HepG2 (cell line): Measurements from ENCODE around the gene DPP3. TPM values are rescaled to one million over a fixed set of nuclear protein-coding genes. Genes with fewer than 3 reads are reported as not detected.

ENCODE experiments used
- ARHGAP35 ChIP-seq: sonication (generic); formaldehyde crosslinking; IDR thresholded peaks from 2 replicates; pipeline ENCODE4 v1.9.0; 2022; ENCODE audit warnings: mild to moderate bottlenecking, inconsistent platforms, moderate library complexity, missing genetic modification reagents, borderline replicate concordance
- DBP ChIP-seq: sonication (generic); formaldehyde crosslinking; IDR thresholded peaks from 2 replicates; pipeline ENCODE4 v1.4.0; 2020; ENCODE audit warnings: missing genetic modification reagents; ENCODE audit errors: not compliant biosample characterization
- DDIT3 ChIP-seq: sonication (generic); formaldehyde crosslinking; IDR thresholded peaks from 2 replicates; pipeline ENCODE4 v1.4.0; 2020; ENCODE audit warnings: mild to moderate bottlenecking, missing genetic modification reagents
- ETS1 ChIP-seq: sonication (generic); formaldehyde crosslinking; IDR thresholded peaks from 2 replicates; pipeline ENCODE4 v1.4.0; 2020; ENCODE audit warnings: missing genetic modification reagents
- GATAD1 ChIP-seq: IDR thresholded peaks from 2 replicates; pipeline ENCODE4 v1.6.1; 2016; ENCODE audit warnings: missing genetic modification reagents, missing compliant biosample characterization
- HCFC1 ChIP-seq: fragments of 150-350 bp; IDR thresholded peaks from 2 replicates; pipeline ENCODE4 v1.6.1; 2014; ENCODE audit warnings: low read depth, low read length
- HMGXB3 ChIP-seq: sonication (generic); formaldehyde crosslinking; IDR thresholded peaks from 2 replicates; pipeline ENCODE4 v1.4.0; 2020; ENCODE audit warnings: missing genetic modification reagents, borderline replicate concordance
- HOXA9 ChIP-seq: sonication (generic); formaldehyde crosslinking; IDR thresholded peaks from 2 replicates; pipeline ENCODE4 v1.8.1; 2022; ENCODE audit warnings: missing genetic modification reagents, mild to moderate bottlenecking, moderate library complexity, borderline replicate concordance
- IRF9 ChIP-seq: sonication (generic); formaldehyde crosslinking; IDR thresholded peaks from 2 replicates; pipeline ENCODE4 v1.8.0; 2022; ENCODE audit warnings: missing genetic modification reagents, mild to moderate bottlenecking, borderline replicate concordance
- ISL2 ChIP-seq: sonication (generic); formaldehyde crosslinking; IDR thresholded peaks from 2 replicates; pipeline ENCODE4 v1.5.0; 2020; ENCODE audit warnings: missing genetic modification reagents
- RFX1 ChIP-seq: fragments of 450-650 bp; IDR thresholded peaks from 2 replicates; pipeline ENCODE4 v1.6.1; 2017
- RXRB ChIP-seq: IDR thresholded peaks from 2 replicates; pipeline ENCODE4 v1.6.1; 2016; ENCODE audit warnings: borderline replicate concordance, missing genetic modification reagents, missing compliant biosample characterization
- TBL1XR1 ChIP-seq: fragments of 150-350 bp; IDR thresholded peaks from 2 replicates; pipeline ENCODE4 v1.6.1; 2014; ENCODE audit warnings: borderline replicate concordance, low read length; ENCODE audit not compliant: partially characterized antibody
- THAP9 ChIP-seq: sonication (generic); formaldehyde crosslinking; IDR thresholded peaks from 2 replicates; pipeline ENCODE4; 2020; ENCODE audit warnings: missing genetic modification reagents, mild to moderate bottlenecking, borderline replicate concordance
- YY1 ChIP-seq: IDR thresholded peaks from 2 replicates; pipeline ENCODE4 v1.6.1; 2011; ENCODE audit warnings: low read length, low read depth, moderate library complexity, mild to moderate bottlenecking; ENCODE audit not compliant: insufficient read depth, insufficient replicate concordance
- ZNF343 ChIP-seq: sonication (generic); formaldehyde crosslinking; IDR thresholded peaks from 2 replicates; pipeline ENCODE4 v1.4.0; 2020; ENCODE audit warnings: mild to moderate bottlenecking, missing genetic modification reagents
- ZNF354B ChIP-seq: sonication (generic); formaldehyde crosslinking; IDR thresholded peaks from 2 replicates; pipeline ENCODE4 v1.8.0; 2022; ENCODE audit warnings: mild to moderate bottlenecking, missing genetic modification reagents
- polyA plus RNA-seq, 8 experiments: library from polyadenylated mRNA; depleted of rRNA in 3 of 8; stranded (reverse) in 7 of 8; unstranded in 1 of 8; fragments of >200 nt; fragmentation: Illumina TruSeq in 4 of 8; extraction: Trizol in 4 of 8; gene quantifications; 2 replicates each; pipeline versions ENCODE4 v1.2.1 to v1.2.3, GENCODE V29; 2011 to 2016; ENCODE audit warnings: low read depth in 4 of 8, missing spikeins in 1 of 8, mixed read lengths in 1 of 8; ENCODE audit not compliant: insufficient read depth in 1 of 8
- total RNA-seq, 5 experiments: library from RNA; depleted of rRNA; stranded (reverse); fragments of >200 nt; fragmentation: Illumina TruSeq; extraction: Trizol; gene quantifications; 2 replicates each; pipeline ENCODE4 v1.2.3, GENCODE V29; 2016; ENCODE audit warnings: low read depth in 1 of 5

DPP3 gene
- total and polyA plus RNA-seq, 2 of the 13 experiments (the other 11 are each of a cell fraction or from before 2014, with no cell fraction given) = 38.4 to 59.8 TPM

GRCh38 chr11:66510271-66510989, 30.2 kb downstream of the DPP3 start, which contains the start of gene BBS1 (continued):
- 0 out of 2 replicates have a peak, but pooled peaks have one; percentile 53 for TF ChIP-seq RXRB (CRISPR knock-in tag)
- peak; percentile 82; the same call in 1 of the 2 replicates for TF ChIP-seq IRF9
- no peak for TF ChIP-seq ZNF354B (CRISPR knock-in tag)
- TF ChIP-seq ETS1 (CRISPR knock-in tag) = no peak
- peak; percentile 63; the same call in 1 of the 2 replicates for TF ChIP-seq THAP9 (CRISPR knock-in tag)
- TF ChIP-seq ZNF343 (CRISPR knock-in tag) = no peak
- peak; percentile 94 for TF ChIP-seq RFX1
- TF ChIP-seq ISL2 (CRISPR knock-in tag) = 0 out of 2 replicates have a peak, but pooled peaks have one; percentile 37
- TF ChIP-seq ARHGAP35 = no peak
- TF ChIP-seq GATAD1 (CRISPR knock-in tag) = peak; percentile 96
- peak; percentile 20 for TF ChIP-seq TBL1XR1
- peak; percentile 69; the same call in 1 of the 2 replicates for TF ChIP-seq HMGXB3 (CRISPR knock-in tag)
- no peak for TF ChIP-seq HOXA9 (CRISPR knock-in tag)
- TF ChIP-seq DBP (CRISPR knock-in tag) = no peak
- TF ChIP-seq HCFC1 = peak; percentile 71
- no peak for TF ChIP-seq DDIT3 (CRISPR knock-in tag)
- TF ChIP-seq YY1 = peak; percentile 97
